Lung (tissue), 12 donors: Measurements from ENCODE around the gene SLC39A7. TPM values are rescaled to one million over a fixed set of nuclear protein-coding genes. Genes with fewer than 3 reads are reported as not detected.
A peak's percentile ranks its signal among the peaks of the same experiment; 100 is the strongest.

Source experiments
- ATAC-seq: fragments of 200-7000 bp; cut with Tn5 transposase; one replicate; pipeline ENCODE4 v1.9.1; 2020; ENCODE audit warnings: moderate number of reproducible peaks; ENCODE audit not compliant: insufficient read depth, low FRiP score
- DNase-seq, 3 donors: peaks; one replicate each; pipeline ENCODE4 v3.0.0-alpha.2; 2013 to 2017
- H3K27ac ChIP-seq, 2 donors: one replicate each; pipeline ENCODE4 v1.5.1; 2013; ENCODE audit warnings: mild to moderate bottlenecking in 2 of 2, moderate library complexity in 2 of 2, control low read depth in 1 of 2, inconsistent platforms in 1 of 2, low read depth in 1 of 2, low read length in 1 of 2
- H3K27me3 ChIP-seq, 3 donors: one replicate each; pipeline ENCODE4 v1.5.1; 2013; ENCODE audit warnings: low read length in 2 of 3; ENCODE audit not compliant: control insufficient read depth in 3 of 3, insufficient read depth in 3 of 3
- H3K36me3 ChIP-seq, 4 donors: one replicate each; pipeline ENCODE4 v1.5.1; 2013; ENCODE audit warnings: low read length in 4 of 4, mild to moderate bottlenecking in 1 of 4, moderate library complexity in 1 of 4; ENCODE audit not compliant: control insufficient read depth in 4 of 4, insufficient read depth in 4 of 4
- H3K4me1 ChIP-seq, 5 donors: one replicate each; pipeline ENCODE4 v1.5.1; 2013; ENCODE audit warnings: low read length in 5 of 5, mild to moderate bottlenecking in 2 of 5, moderate library complexity in 1 of 5; ENCODE audit not compliant: control insufficient read depth in 5 of 5, insufficient read depth in 5 of 5
- H3K4me3 ChIP-seq: one replicate; pipeline ENCODE4 v1.5.1; 2013; ENCODE audit warnings: mild to moderate bottlenecking, control low read depth, moderate library complexity
- H3K9ac ChIP-seq, 2 donors: one replicate each; pipeline ENCODE4 v1.5.1; 2013; ENCODE audit warnings: low read length in 2 of 2, control low read depth in 1 of 2; ENCODE audit not compliant: insufficient read depth in 1 of 2
- H3K9me3 ChIP-seq, 4 donors: one replicate each; pipeline ENCODE4 v1.5.1; 2013; ENCODE audit warnings: low read length in 3 of 4, mild to moderate bottlenecking in 1 of 4, moderate library complexity in 1 of 4; ENCODE audit not compliant: control insufficient read depth in 4 of 4, insufficient read depth in 3 of 4
- CTCF ChIP-seq: IDR thresholded peaks from 2 replicates; pipeline ENCODE4 v1.5.1; 2012; ENCODE audit warnings: mild to moderate bottlenecking; ENCODE audit errors: control extremely low read depth, extremely low read depth
- WGBS, 2 donors: extraction: QIAGEN DNeasy Blood & Tissue Kit; methylation state at CpG; one replicate each; pipeline ENCODE4 v1.1.7; 2013; 5-methylcytosine and 5-hydroxymethylcytosine counted together
- polyA plus RNA-seq, 2 donors: library from polyadenylated mRNA; stranded (reverse); fragments of 200-250 nt; gene quantifications; one replicate each; pipeline ENCODE4 v1.2.1, GENCODE V29; 2013
- total RNA-seq, 2 donors: library from RNA; depleted of rRNA in 1 of 2; stranded (reverse); fragments of >200 nt in 1 of 2; gene quantifications; one replicate each; pipeline ENCODE4 v1.2.1, GENCODE V29; 2014 to 2021
- donor health status: control.
- donor health status: control.
- donor health status: Bipolar disorder and iron deficiency.
- donor health status: healthy.
- donor health status: DM: yes; HTN: yes; CAD: no.

SLC39A7 gene
- total and polyA plus RNA-seq, 4 donors: 53.6 to 164 (median 100) TPM

- peaks cover 0 to 32% (median 19%) of the 10 kb centered on the region in 4 donors for H3K36me3 ChIP-seq
- H3K27ac ChIP-seq: no peak overlapping the region
- H3K9me3 ChIP-seq: no peaks in the 10 kb centered on the region
- DNase-seq (no peak), ATAC-seq (no peak)
- no peak overlapping the region for H3K4me3 ChIP-seq
- 85 to 91% methylated on average over 15 of the region's 15 CpGs for WGBS, 2 donors
- H3K4me1 ChIP-seq: peaks cover 3 to 32% (median 9%) of the 10 kb centered on the region in 5 donors
- H3K9ac ChIP-seq: no peak overlapping the region
- no peak for TF ChIP-seq CTCF
- peaks cover 0 to 21% (median 16%) of the 10 kb centered on the region in 3 donors for H3K27me3 ChIP-seq
These were observed 5.1 kb upstream of the SLC39A7 start for GRCh38 chr6:33195304-33196165.

GRCh38 chr6:33197431-33198048, 3.1 kb upstream of the SLC39A7 start:
- H3K27ac ChIP-seq: no peak overlapping the region
- DNase-seq: peak in 2 of 3 donors; percentile 51 to 61
- H3K9me3 ChIP-seq: no peaks in the 10 kb centered on the region
- peak; percentile 18 for TF ChIP-seq CTCF
- no peak overlapping the region for H3K4me3 ChIP-seq
- H3K4me1 ChIP-seq: peaks cover 8 to 39% (median 17%) of the 10 kb centered on the region in 5 donors
- WGBS, 2 donors: 40 to 56% methylated on average over 12 of the region's 12 CpGs
- no peak overlapping the region for H3K9ac ChIP-seq
- peak; percentile 15 for ATAC-seq
- peaks cover 0 to 4% (median 1%) of the 10 kb centered on the region in 3 donors for H3K27me3 ChIP-seq
- peaks cover 0 to 39% (median 28%) of the 10 kb centered on the region in 4 donors for H3K36me3 ChIP-seq

GRCh38 chr6:33198159-33198852, 2.4 kb upstream of the SLC39A7 start:
- Histone ChIP-seq H3K4me3 (no peak overlapping the region), H3K27ac (no peak overlapping the region), H3K36me3 (peaks cover 0 to 43% (median 35%) of the 10 kb centered on the region in 4 donors), H3K9ac (no peak overlapping the region), H3K4me1 (peaks cover 4 to 34% (median 17%) of the 10 kb centered on the region in 5 donors), H3K9me3 (no peaks in the 10 kb centered on the region), H3K27me3 (no peaks in the 10 kb centered on the region)
- WGBS, 2 donors: 76 to 87% methylated on average over 6 of the region's 6 CpGs
- DNase-seq (no peak), ATAC-seq (no peak)
- no peak for TF ChIP-seq CTCF
